Bone marrow (tissue), 2 donors: ENCODE measurements around the gene BRIP1.
"Not testable (repeated sequence)": the region's sequence is repeated elsewhere in the genome, so short reads cannot be mapped to it uniquely, and the experiment has no call there.

Experiments
- DNase-seq, 2 donors: peaks; one replicate each; lab custom pipeline; 2025; lab: John Stamatoyannopoulos, UW

The BRIP1 gene

DNA sequence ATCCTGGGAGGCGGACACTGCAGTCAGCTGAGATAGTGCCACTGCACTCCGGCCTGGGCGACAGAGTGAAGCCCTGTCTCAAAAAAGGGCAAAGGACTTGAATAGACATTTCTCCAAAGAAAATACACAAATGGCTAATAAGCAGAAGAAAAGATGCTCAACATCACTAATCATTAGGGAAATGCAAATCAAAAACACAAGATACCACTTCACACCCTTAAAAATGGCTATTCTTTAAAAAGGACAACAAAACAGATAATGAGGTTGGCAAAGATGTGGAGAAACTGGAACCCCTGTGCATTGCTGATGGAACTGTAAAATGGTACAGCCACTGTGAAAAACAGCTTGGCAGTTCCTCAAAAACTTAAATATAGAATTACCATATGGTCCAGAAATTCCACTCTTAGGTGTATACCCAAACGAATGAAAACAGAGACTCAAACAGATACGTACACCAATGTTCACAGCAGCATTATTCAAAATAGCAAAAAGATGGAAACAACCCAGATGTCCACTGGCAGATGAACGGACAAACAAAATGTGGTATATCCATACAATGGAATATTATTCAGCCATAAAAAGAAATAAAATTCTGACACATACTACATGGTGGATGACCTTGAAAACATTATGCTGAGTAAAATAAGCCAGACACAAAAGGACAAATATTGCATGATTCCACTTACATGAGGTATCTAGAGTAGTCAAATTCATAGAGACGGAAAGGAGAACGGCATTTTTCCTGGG is 35.5 kb downstream of the BRIP1 start:
- no peak for DNase-seq

DNA sequence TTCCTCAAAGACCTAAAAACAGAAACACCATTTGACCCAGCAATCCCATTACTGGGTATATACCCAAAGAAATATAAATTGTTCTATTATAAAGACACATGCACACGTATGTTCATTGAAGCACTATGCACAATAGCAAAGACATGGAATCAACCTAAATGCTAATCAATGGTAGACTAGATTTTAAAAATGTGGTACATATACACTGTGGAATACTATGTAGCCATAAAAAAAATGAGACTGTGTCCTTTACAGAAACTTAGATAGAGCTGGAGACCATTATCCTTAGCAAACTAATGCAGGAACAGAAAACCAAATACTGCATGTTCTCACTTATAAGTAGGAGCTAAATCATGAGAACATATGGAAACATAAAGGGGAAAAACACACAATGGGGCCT is 36.5 kb downstream of the BRIP1 start:
- not testable (repeated sequence) for DNase-seq

DNA sequence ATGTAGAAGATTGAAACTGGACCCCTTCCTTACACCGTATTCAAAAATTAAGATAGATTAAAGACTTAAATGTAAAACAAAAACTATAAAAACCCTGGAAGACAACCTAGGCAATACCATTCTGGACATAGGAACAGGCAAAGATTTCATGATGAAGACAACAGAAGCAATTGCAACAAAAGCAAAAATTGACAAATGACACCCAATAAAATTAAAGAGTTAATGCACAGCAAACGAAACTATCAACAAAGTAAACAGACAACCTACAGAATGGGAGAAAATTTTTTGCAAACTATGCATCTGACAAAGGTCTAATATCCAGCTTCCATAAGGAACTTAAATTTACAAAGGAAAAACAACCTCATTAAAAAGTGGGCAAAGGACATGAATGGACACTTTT is 37.1 kb downstream of the BRIP1 start:
- not testable (repeated sequence) for DNase-seq

DNA sequence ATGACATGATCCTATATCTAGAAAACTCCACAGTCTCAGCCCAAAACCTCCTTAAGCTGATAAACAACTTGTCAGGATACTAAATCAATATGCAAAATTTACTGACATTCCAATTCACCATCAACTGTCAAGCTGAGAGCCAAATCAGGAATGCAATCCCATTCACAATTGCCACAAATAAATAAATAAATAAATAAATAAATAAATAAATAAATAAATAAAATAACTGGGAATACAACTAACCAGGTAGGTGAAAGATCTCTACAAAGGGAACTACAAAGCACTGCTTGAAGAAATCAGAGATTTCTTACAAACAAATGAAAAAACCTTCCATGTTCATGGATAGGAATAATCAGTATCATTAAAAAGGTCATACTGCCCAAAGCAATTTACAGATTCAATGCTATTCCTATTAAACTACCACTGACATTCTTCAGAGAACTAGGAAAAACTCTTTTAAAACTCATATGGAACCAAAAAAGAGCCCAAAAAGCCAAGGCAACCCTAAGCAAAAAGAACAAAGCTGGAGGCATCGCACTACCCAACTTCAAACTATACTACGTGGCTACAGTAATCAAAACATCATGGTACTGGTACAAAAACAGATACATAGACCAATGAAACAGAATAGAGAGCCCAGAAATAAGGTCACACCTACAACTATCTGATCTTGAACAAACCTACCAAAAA is 37.7 kb downstream of the BRIP1 start:
- no peak for DNase-seq

DNA sequence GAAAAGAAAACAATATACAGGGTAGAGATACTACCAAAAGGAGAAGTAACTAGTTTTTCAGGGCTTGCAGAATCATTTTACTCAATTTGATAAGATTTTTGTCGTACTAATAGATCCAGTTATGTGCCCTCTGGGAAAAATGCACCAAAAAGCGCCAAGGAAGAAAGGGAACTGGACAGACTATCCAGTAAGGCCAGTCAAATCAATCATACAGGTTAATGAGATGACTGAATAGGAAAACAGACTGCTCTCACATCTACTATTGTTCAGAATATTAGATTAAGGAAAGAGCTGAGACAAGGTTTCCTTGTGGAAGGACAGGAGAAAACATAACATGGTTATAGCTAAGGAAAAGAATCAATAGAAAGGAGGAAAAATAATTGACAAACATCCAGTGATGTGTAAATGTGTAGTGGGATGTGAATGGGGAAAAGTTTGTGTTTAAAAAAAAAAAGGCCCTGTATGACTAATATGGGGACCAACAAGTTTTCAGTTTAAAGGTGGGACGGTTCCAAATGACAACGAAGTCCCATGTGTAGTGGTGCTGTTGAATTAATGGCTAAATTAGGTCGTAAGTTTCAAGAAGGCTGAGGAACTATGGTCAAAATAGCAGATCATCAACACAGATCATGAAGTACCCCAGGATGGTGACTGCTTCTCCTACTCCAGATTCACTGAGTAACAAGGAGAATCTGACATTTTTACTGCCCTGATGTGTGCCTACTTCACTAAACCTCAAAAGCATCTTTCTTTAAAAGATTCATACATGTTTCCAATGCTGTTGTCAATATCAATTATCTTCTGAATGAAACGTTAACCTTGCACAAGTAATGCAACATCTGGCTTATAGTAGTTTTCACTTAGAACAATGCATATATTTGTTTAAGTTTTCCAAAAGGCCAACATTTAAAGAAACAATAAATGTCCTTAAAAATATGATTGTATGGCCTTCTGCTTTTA is 40.7 kb downstream of the BRIP1 start:
- DNase-seq: no peak

DNA sequence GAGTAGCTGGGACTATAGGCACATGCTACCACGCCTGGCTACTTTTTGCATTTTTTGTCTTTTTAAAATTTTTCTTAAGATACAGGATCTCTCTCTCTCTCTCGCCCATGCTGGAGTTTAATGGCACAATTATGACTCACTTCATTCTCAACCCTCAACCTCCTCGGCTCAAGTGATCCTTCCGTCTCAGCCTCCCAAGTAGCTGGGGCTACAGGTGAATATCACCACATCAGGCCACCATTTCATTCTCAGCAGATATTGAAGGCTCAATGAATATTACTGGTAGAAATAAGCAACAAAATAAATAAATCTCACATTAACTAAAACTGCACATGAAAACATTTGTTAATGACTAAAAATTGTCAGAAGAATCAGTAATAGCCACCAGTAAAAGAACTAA is 41.7 kb downstream of the BRIP1 start:
- no peak for DNase-seq

DNA sequence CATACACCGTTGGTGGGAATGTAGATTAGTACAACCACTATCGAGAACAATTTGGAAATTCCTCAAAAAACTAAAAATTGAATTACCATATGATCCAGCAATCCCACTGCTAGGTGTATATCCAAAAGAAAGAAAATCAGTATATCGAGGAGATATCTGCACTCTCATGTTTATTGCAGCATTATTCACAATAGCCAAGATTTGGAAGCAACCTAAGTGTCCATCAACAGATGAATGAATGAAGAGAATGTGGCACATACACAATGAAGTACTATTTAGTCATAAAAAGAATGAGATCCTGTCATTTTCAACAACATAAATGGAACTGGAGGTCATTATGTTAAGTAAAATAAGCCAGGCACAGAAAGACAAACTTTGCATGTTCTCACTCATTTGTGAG is 44.1 kb downstream of the BRIP1 start:
- DNase-seq: not testable (repeated sequence)

DNA sequence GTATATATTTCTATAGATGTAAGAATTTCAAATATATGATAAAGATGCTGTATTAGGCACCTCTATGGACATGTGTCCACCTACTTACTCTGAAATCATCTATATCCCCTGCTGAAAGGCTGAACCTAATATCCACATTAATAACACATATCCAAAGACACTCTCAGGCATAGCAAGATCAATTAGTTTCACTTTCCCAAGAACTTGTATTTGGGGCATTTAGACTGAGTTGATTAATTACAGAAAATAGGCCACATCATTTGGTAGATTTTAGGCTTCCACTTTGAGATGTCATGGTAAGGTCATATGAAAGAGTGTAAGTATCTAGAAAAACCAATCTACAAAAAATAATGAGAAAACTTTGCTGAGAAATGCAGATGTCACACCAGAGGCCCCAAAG is 45.1 kb downstream of the BRIP1 start:
- no peak for DNase-seq

DNA sequence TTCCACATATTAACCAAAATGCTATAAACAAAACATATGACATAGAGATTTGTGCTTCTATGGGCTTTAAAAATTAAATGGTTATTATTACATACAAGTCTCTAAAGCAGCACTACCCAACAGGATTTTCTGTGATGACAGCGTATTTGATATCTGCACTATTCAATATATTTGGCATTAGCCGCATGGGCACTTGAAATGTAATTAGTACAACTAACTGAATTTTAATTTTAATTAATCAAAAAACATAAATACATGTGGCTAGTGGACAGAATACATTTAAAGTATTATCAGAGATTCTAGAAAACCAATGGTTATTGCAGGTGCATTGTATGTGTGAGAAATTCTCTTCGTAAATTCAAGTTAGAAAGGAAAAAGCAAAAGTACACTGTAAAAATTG is 45.9 kb downstream of the BRIP1 start:
- DNase-seq: no peak

DNA sequence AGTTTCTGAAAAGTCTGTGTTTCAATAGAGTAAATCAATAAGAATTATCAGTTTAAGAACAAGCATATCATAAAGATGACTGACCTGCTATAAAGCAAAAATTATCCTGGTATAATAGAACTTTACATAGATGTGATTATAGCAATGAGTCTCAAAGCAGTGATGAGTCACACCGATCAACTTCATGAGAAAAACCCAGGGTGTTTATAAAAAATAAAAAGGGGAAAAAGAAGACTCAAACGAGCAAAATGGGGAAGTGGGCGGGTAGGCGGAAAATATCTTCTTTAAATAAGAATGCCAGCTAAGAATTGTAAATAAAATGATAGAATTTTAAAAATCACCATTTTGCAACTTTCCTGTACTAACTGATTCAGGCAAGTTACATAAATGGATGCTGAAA is 46.8 kb downstream of the BRIP1 start:
- DNase-seq: peak in 1 of 2 donors; percentile 82

DNA sequence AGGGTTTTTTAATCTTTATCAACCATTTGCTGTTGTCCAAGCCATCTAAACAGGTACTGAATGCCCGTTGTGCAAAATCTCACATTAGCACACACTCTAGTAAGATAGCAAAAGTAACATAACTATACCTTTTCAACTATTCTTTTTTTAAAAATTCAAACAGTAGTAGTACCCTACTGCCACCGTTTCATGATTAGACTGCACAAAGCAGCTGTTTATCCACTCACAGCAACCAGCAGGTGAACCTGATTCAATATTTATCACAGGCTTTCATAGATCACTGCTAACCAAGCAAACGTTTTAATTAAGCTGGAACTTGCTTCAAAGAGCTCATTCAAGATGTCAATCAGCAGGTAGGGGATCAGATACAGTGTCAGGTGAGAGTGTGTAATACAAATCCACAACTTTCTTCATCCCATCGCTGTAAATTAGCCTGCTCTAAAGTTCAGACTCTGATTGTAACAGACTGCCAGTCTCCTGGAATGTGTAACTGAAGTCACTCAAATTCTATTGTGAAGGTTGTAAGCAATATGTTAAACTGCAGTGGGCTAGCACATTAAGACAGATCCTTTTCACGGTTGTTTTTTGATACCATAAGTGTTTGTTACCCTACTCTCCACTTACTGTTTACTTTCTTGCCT is 47.3 kb downstream of the BRIP1 start:
- DNase-seq: no peak

DNA sequence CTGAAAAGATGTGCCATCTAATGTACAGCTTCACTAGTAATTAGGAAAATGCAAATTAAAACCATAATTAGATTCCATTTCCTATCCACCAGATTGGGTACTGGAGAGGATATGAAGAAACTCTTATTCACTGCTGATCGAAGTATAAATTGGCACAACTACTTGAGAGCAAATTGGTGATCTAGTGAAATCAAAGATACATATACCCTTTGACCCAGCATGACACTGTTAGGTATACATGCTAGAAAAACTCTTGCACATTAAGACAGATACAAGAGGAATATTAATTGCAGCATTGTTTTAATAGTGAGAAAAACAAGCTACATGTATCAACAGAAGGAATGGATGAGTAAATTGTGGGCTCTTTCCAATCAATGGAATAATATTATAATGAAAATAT is 48.8 kb downstream of the BRIP1 start:
- no peak for DNase-seq

DNA sequence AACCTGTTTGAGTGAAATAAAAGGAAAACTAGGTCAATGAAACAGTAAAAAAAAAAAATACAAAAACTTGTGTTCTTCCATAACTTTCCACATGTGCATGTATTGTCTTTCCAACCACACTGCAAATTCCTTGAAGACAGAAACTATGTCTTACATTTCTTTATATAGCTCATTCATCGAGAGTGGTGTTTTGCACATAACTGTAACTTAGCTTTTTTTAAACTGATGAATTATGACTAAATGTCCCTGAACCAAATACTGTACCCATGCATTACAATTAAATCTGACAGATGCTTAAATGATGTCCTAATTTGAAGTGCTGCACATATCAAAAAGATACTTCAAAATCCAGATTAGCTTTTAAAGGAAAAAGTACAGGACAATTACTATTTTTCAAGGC is 50.1 kb downstream of the BRIP1 start:
- DNase-seq: no peak

DNA sequence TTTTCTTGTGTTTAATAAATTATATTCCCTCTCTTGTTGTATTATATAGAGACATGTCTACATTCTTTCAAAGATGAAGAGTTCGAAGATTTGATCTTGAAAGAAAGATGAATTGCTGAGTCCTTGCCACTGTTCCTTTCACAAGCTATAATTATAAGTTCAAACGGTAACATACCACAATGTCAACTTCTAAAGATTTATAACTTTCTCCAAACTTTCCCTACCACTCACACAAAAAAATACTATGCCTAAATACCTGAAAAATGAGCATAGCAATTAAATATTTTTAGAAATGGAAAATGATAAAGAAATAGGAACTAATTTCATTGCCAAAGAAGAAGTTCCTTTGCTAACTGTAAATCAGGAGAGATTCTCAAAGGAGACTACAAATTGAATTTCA is 50.6 kb downstream of the BRIP1 start:
- DNase-seq: no peak

DNA sequence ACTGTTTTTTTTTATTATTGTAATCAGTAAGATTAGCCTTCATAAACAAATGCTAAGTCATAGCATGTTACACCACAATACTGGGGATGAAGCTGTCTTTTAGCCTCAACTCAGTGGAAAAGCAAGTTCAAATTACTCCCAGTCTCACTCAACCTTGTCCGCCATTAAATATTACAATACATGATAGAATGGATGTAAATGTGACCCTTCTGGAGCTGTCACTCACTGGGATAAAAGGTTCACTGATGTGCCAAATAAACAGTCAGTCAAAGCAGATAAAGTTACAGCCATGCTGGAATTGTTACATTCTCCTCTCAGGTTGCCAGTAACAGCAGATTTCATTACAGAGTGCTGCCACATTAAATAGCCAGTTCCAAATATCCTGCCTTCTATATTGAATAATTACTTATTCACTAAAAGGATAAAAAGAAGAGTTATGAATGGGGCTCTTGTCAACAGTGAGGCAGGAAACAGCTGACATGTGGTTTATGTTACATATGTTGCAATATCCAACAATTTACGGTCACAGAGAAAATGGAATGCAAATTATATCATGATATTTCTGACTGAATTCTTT is 53.4 kb downstream of the BRIP1 start:
- peak in 1 of 2 donors; percentile 52 for DNase-seq

DNA sequence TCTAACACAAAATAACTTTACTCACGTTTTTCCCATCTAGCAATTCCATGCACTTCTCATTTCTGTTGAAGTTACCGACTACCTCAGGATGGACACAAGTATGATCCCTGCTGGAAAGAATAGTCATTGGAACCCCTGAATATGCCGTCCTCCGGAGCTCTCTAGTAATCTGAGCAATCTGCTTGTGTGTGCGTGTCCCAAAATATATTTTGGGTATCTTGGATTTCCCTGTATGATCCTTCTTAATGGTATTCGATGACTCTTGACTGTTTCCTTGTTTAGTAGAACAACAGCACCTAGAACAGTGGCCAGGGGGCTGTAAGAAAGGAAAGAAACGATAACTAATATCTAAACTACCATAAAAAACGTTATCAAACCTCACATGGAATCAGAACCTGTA is 54.9 kb downstream of the BRIP1 start:
- DNase-seq: no peak

DNA sequence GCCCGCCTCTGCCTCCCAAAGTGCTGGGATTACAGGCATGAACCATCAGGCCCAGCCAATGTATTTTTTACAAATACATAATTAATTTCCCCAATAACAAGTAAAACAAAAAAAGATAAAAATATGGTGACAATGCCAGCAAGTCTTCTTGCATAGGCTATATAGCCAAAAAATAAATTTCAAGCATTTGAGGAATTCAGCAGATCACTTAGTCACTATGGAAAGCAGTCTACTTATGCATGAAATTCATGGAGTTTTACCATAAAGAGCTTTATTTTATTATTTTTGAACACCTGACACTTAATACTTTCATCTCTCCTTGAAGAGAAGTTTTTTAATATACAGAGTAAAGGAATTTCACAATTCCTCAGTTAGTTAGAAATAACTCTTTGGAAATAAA is 56.4 kb downstream of the BRIP1 start:
- DNase-seq: no peak

DNA sequence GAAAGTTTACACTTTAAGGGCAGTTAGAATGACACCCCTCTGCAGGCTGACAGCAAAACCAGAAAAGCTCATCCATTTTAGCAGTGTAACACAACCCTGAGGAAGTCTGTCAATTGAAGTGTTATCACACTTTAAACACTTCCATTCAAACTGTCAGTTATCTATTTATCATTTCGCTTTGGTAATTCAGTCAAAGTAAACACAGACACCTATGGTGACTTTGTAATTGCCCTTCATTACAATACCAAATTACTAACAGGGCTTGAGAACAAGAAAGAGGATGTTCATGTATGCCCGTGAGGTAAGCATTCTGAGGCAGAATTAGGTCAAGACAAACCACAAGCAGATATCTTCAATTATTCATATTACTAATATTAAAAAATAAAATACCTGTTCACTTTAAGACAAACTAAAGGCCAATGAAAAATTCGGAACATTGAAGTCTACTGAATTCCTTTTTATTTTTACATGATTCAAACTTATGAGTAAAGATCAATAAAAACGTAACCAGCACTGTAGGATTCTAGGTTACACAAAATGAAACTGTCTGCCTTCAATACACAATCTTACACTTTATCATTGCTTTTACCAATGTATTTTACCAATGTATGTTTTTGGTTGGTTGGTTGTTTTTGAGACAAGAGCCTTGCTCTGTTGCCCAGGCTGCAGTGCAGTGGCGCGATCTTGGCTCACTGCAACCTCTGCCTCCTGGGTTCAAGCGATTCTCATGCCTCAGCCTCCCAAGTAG is 57.1 kb downstream of the BRIP1 start:
- DNase-seq: no peak

DNA sequence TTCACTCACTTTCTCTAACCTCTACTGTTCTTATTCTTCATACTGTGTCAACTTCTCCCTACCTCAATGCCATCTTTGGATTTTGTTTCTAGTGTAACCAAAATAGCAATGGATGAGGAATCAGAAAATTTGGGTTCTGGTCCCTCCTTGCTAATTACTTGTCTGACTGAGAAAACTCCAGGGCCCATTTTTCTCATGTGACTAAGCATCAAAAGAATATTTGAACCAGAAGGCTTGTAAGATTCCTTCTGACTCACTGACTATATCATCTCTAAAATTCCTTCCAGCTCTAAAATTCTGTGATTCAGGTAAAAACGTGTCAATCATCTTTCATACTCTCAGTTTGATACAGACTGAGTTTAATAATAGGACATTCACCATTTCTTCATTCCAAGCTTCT is 57.9 kb downstream of the BRIP1 start:
- no peak for DNase-seq

DNA sequence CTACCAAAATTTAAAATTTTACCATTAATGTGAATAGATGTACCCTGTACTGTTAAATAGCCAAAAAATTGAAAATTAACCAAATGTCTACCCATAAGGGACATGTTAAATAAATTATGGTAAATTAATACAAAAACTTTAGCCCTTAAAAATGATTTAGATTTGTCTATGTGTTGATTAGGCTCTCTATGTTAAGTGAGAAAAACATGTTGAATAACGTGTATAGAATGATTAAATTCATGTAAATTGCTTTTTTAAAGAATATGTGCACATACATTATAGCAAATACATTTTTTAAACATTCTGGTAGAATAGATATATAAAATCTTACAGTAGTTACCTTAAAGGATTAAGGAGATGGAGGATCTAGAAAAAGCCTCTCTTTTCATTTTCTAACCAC is 59.5 kb downstream of the BRIP1 start:
- DNase-seq: no peak

DNA sequence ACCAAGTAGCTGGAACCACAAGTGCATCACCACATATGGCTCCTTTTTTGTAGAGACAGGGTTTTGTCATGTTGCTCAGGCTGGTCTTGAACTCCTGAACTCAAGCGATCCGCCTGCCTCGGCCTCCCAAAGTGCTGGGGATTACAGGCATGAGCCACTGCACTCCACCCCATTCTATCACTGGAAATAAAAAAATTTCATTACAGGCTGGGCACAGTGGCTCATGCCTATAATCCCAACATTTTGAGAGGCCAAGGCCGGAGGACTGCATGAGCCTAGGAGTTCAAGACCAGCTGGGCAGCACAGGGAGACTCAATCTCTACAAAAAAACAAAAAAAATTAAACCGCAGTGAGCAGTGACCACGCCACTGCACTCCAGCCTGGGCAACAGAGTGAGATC is 60.1 kb downstream of the BRIP1 start:
- DNase-seq: no peak
